KOPT-K1 (cell line): ENCODE data around the gene TUBA8.
"Not testable (repeated sequence)": the region's sequence is repeated elsewhere in the genome, so short reads cannot be mapped to it uniquely, and the experiment has no call there.

Experiments used
- H3K27ac ChIP-seq: fragments of 200-600 bp; sonication (generic); 2 replicates; pipeline ENCODE4 v1.5.1; 2016; ENCODE audit warnings: antibody characterized with exemption, mild to moderate bottlenecking, low read depth, low read length; ENCODE audit not compliant: poor library complexity, severe bottlenecking
- H3K36me3 ChIP-seq: fragments of 200-600 bp; sonication (generic); 2 replicates; pipeline ENCODE4 v1.5.1; 2017; ENCODE audit warnings: antibody characterized with exemption, mild to moderate bottlenecking, low read length, moderate library complexity; ENCODE audit not compliant: insufficient read depth
- H3K9me3 ChIP-seq: fragments of 200-600 bp; sonication (generic); 2 replicates; pipeline ENCODE4 v1.5.1; 2017; ENCODE audit warnings: antibody characterized with exemption, low read length, mild to moderate bottlenecking; ENCODE audit not compliant: insufficient read depth, poor library complexity, severe bottlenecking

The TUBA8 gene

GRCh38 chr22:18071968-18072310 is 38.7 kb upstream of the TUBA8 start:
- H3K27ac ChIP-seq = no peak overlapping the region

GRCh38 chr22:18073467-18073866 is 37.1 kb upstream of the TUBA8 start:
- Histone ChIP-seq H3K27ac (no peak overlapping the region), H3K36me3 (no peaks in the 10 kb centered on the region), H3K9me3 (no peaks in the 10 kb centered on the region)

More at GRCh38 chr22:18071968-18072310, 38.7 kb upstream of the TUBA8 start:
- no peaks in the 10 kb centered on the region for H3K36me3 ChIP-seq
- no peaks in the 10 kb centered on the region for H3K9me3 ChIP-seq

GRCh38 chr22:18073927-18074326 is 36.7 kb upstream of the TUBA8 start:
- H3K27ac ChIP-seq, H3K9me3 ChIP-seq, H3K36me3 ChIP-seq: not testable (repeated sequence)

- Histone ChIP-seq H3K36me3 (peaks cover 11% of the 10 kb centered on the region), H3K9me3 (no peaks in the 10 kb centered on the region), H3K27ac (no peak overlapping the region)
Observed at GRCh38 chr22:18075101-18075719, 35.4 kb upstream of the TUBA8 start.

GRCh38 chr22:18075720-18076497 is 34.7 kb upstream of the TUBA8 start:
- peaks cover 18% of the 10 kb centered on the region for H3K36me3 ChIP-seq
- H3K27ac ChIP-seq = no peak overlapping the region
- H3K9me3 ChIP-seq = no peaks in the 10 kb centered on the region

- no peaks in the 10 kb centered on the region for H3K9me3 ChIP-seq
- peak overlapping the region; percentile 90 for H3K27ac ChIP-seq
- H3K36me3 ChIP-seq = peaks cover 30% of the 10 kb centered on the region
Observed at GRCh38 chr22:18077087-18077638, 33.4 kb upstream of the TUBA8 start.

- Histone ChIP-seq H3K27ac (peak within 1 kb of the TSS; percentile 90), H3K36me3 (peaks cover 36% of the 10 kb centered on the region), H3K9me3 (no peaks in the 10 kb centered on the region)
Observed at GRCh38 chr22:18077639-18078328, 32.8 kb upstream of the TUBA8 start, which contains the start of gene PEX26. TSS of gene PEX26 (plus strand) at chr22:18077990. CDS start at chr22:18078377, 387 bp downstream.

- peaks cover 43% of the 10 kb centered on the region for H3K36me3 ChIP-seq
Observed at GRCh38 chr22:18078329-18079041, 32.1 kb upstream of the TUBA8 start.

GRCh38 chr22:18079706-18080233 is 30.8 kb upstream of the TUBA8 start:
- Histone ChIP-seq H3K27ac (no peak overlapping the region), H3K36me3 (peaks cover 56% of the 10 kb centered on the region), H3K9me3 (no peaks in the 10 kb centered on the region)

More at GRCh38 chr22:18078329-18079041, 32.1 kb upstream of the TUBA8 start:
- Histone ChIP-seq H3K9me3 (no peaks in the 10 kb centered on the region), H3K27ac (peak overlapping the region; percentile 90)

- Histone ChIP-seq H3K36me3 (peaks cover 72% of the 10 kb centered on the region), H3K9me3 (no peaks in the 10 kb centered on the region), H3K27ac (no peak overlapping the region)
Observed at GRCh38 chr22:18081416-18081815, 29.2 kb upstream of the TUBA8 start.

GRCh38 chr22:18082467-18082866 is 28.1 kb upstream of the TUBA8 start:
- peaks cover 82% of the 10 kb centered on the region for H3K36me3 ChIP-seq
- H3K9me3 ChIP-seq = no peaks in the 10 kb centered on the region

GRCh38 chr22:18083406-18083805 is 27.2 kb upstream of the TUBA8 start:
- Histone ChIP-seq H3K27ac (no peak overlapping the region), H3K36me3 (peaks cover 92% of the 10 kb centered on the region), H3K9me3 (no peaks in the 10 kb centered on the region)

More at GRCh38 chr22:18082467-18082866, 28.1 kb upstream of the TUBA8 start:
- no peak overlapping the region for H3K27ac ChIP-seq

- H3K9me3 ChIP-seq = no peaks in the 10 kb centered on the region
- peaks cover 99% of the 10 kb centered on the region for H3K36me3 ChIP-seq
- H3K27ac ChIP-seq = no peak overlapping the region
Observed at GRCh38 chr22:18085188-18085587, 25.4 kb upstream of the TUBA8 start.

GRCh38 chr22:18087350-18087855 is 23.2 kb upstream of the TUBA8 start:
- H3K27ac ChIP-seq = no peak overlapping the region
- H3K9me3 ChIP-seq = no peaks in the 10 kb centered on the region
- peaks cover 99% of the 10 kb centered on the region for H3K36me3 ChIP-seq
